ENCODE results near the gene CFB. TPM values are rescaled to one million over a fixed set of nuclear protein-coding genes. Genes with fewer than 3 reads are reported as not detected.
A peak's percentile ranks its signal among the peaks of the same experiment; 100 is the strongest.
"Not testable (repeated sequence)": the region's sequence is repeated elsewhere in the genome, so short reads cannot be mapped to it uniquely, and the experiment has no call there.

Gene CFB
- polyA plus RNA-seq, 3 donors = 0.37 to 2.2 TPM; not detected in 1

GRCh38 chr6:31972709-31973350 is 26.9 kb downstream of the CFB start:
- no peaks in the 10 kb centered on the region for H3K9me3 ChIP-seq (replicated peaks in 1 of 2; ENCODE audit: control insufficient read depth in 1 of 2, insufficient read depth in 1 of 2, low read length in 2 of 2)
- Mint-ChIP-seq H3K27me3 (ENCODE audit: low read depth in 3 of 3) (peaks cover 0 to 2% (median 0%) of the 10 kb centered on the region in 3 donors), H3K4me3 (peak overlapping the region; percentile 92 to 96), H3K9me3 (peaks cover 0 to 7% (median 0%) of the 10 kb centered on the region in 7 donors), H3K4me1 (peaks cover 29% of the 10 kb centered on the region), H3K27ac (peak overlapping the region; percentile 99 to 100 (median 100)), H3K36me3 (peaks cover 28 to 46% of the 10 kb centered on the region in 2 donors)
- H2AFZ ChIP-seq (ENCODE audit: insufficient read depth, low read depth, low read length, poor library complexity, severe bottlenecking) = peak overlapping the region; percentile 90
- peak overlapping the region; percentile 75 to 85 (median 80) for H3K4me3 ChIP-seq (replicated peaks in 1 of 3; ENCODE audit: low read depth in 2 of 3, low read length in 3 of 3)
- H3K27ac ChIP-seq (ENCODE audit: low read depth in 1 of 2, low read length in 2 of 2) = peak overlapping the region; percentile 88 to 99
- no peak for TF ChIP-seq CTCF (IDR thresholded peaks at IDR 0.05)
- H3K27me3 ChIP-seq (ENCODE audit: control insufficient read depth in 2 of 2, insufficient read depth in 2 of 2, low read length in 2 of 2) = no peaks in the 10 kb centered on the region
- intact Hi-C loops (cut with micrococcal nuclease) = loop anchor here in 1 of 2 donors (1.0 kb wide), 1 partner anchor 14 kb away; the partner anchor contains the start of gene SKIC2
- H4K20me1 ChIP-seq (ENCODE audit: insufficient read depth, low read length) = no peaks in the 10 kb centered on the region
- DNase-seq = peak in 1 of 3 donors; percentile 12
- WGBS (ENCODE audit: insufficient coverage) = 15% methylated on average over 19 of the region's 19 CpGs
- peak overlapping the region; percentile 96 for H3K4me2 ChIP-seq (replicated peaks; ENCODE audit: extremely low read depth, low read length, poor library complexity, severe bottlenecking)
- H3K36me3 ChIP-seq (replicated peaks in 1 of 2; ENCODE audit: control insufficient read depth in 1 of 2, insufficient read depth in 2 of 2, low read length in 2 of 2) = peaks cover 22 to 29% of the 10 kb centered on the region in 2 donors
- peak overlapping the region; percentile 91 for H3K9ac ChIP-seq (ENCODE audit: insufficient read depth, low read length, poor library complexity, severe bottlenecking)
- peaks cover 26% of the 10 kb centered on the region for H3K79me2 ChIP-seq (ENCODE audit: insufficient read depth, low read length)
- H3K4me1 ChIP-seq (ENCODE audit: control insufficient read depth in 1 of 2, insufficient read depth in 2 of 2, low read length in 2 of 2) = peaks cover 20 to 26% of the 10 kb centered on the region in 2 donors

- H3K4me2 ChIP-seq (replicated peaks; ENCODE audit: extremely low read depth, low read length, poor library complexity, severe bottlenecking); intact Hi-C loops (cut with micrococcal nuclease); H3K9me3 Mint-ChIP-seq; H3K4me3 Mint-ChIP-seq; H3K4me3 ChIP-seq (replicated peaks in 1 of 3; ENCODE audit: low read depth in 2 of 3, low read length in 3 of 3); H4K20me1 ChIP-seq (ENCODE audit: insufficient read depth, low read length); H3K27me3 ChIP-seq (ENCODE audit: control insufficient read depth in 2 of 2, insufficient read depth in 2 of 2, low read length in 2 of 2); H3K27ac ChIP-seq (ENCODE audit: low read depth in 1 of 2, low read length in 2 of 2); H3K27me3 Mint-ChIP-seq (ENCODE audit: low read depth in 3 of 3); H3K27ac Mint-ChIP-seq; DNase-seq; H3K9me3 ChIP-seq (replicated peaks in 1 of 2; ENCODE audit: control insufficient read depth in 1 of 2, insufficient read depth in 1 of 2, low read length in 2 of 2); H2AFZ ChIP-seq (ENCODE audit: insufficient read depth, low read depth, low read length, poor library complexity, severe bottlenecking); H3K9ac ChIP-seq (ENCODE audit: insufficient read depth, low read length, poor library complexity, severe bottlenecking): not testable (repeated sequence)
- peaks cover 16 to 18% of the 10 kb centered on the region in 2 donors for H3K4me1 ChIP-seq (ENCODE audit: control insufficient read depth in 1 of 2, insufficient read depth in 2 of 2, low read length in 2 of 2)
- H3K4me1 Mint-ChIP-seq = peaks cover 21% of the 10 kb centered on the region
- H3K36me3 ChIP-seq (replicated peaks in 1 of 2; ENCODE audit: control insufficient read depth in 1 of 2, insufficient read depth in 2 of 2, low read length in 2 of 2) = peaks cover 11 to 19% of the 10 kb centered on the region in 2 donors
- H3K79me2 ChIP-seq (ENCODE audit: insufficient read depth, low read length) = peaks cover 17% of the 10 kb centered on the region
- 100% methylated on average over 4 of the region's 30 CpGs for WGBS (ENCODE audit: insufficient coverage)
- peaks cover 17 to 42% of the 10 kb centered on the region in 2 donors for H3K36me3 Mint-ChIP-seq
Measured at GRCh38 chr6:31976065-31976464, 30.2 kb downstream of the CFB start.
